WI38 (cell line): ENCODE data around the gene CYTH2.

ENCODE experiments used
- H3K4me3 ChIP-seq: 2 replicates; pipeline ENCODE4 v1.5.1; 2011; ENCODE audit warnings: low read depth, mild to moderate bottlenecking, control low read depth, low read length
- CTCF ChIP-seq: IDR thresholded peaks from 2 replicates; pipeline ENCODE4 v1.5.1; 2012; ENCODE audit warnings: low read depth, mild to moderate bottlenecking, control low read depth, low read length

Gene CYTH2

GRCh38 chr19:48497728-48498594, 28.8 kb downstream of the CYTH2 start:
- no peak for TF ChIP-seq CTCF
- no peak overlapping the region for H3K4me3 ChIP-seq

GRCh38 chr19:48498595-48499311, 29.6 kb downstream of the CYTH2 start:
- no peak for TF ChIP-seq CTCF
- H3K4me3 ChIP-seq = no peak overlapping the region

- H3K4me3 ChIP-seq = no peak overlapping the region
- no peak for TF ChIP-seq CTCF
Measured at GRCh38 chr19:48499316-48500090, 30.3 kb downstream of the CYTH2 start.

- H3K4me3 ChIP-seq = no peak overlapping the region
- TF ChIP-seq CTCF = no peak
Measured at GRCh38 chr19:48500830-48501493, 31.8 kb downstream of the CYTH2 start.

GRCh38 chr19:48501494-48502349, 32.6 kb downstream of the CYTH2 start:
- no peak overlapping the region for H3K4me3 ChIP-seq
- no peak for TF ChIP-seq CTCF

- no peak overlapping the region for H3K4me3 ChIP-seq
- TF ChIP-seq CTCF = no peak
Measured at GRCh38 chr19:48502350-48503018, 33.3 kb downstream of the CYTH2 start.
